ENCODE results near the gene NID2. TPM values are rescaled to one million over a fixed set of nuclear protein-coding genes. Genes with fewer than 3 reads are reported as not detected.

NID2 gene
- total RNA-seq, 2 donors from 2014 or later, result 0.19 to 0.24 TPM

- peaks cover 36% of the 10 kb centered on the region for H3K27me3 Mint-ChIP-seq (ENCODE audit: low read depth)
- H3K27ac Mint-ChIP-seq, result no peak overlapping the region
- no peak overlapping the region for H3K4me3 Mint-ChIP-seq
- H3K9me3 Mint-ChIP-seq, result no peaks in the 10 kb centered on the region
- DNase-seq (no peak), ATAC-seq (replicated peaks in 1 of 2) (no peak)
- no peaks in the 10 kb centered on the region for H3K4me1 Mint-ChIP-seq (ENCODE audit: low read depth)
- no peaks in the 10 kb centered on the region for H3K36me3 Mint-ChIP-seq (ENCODE audit: insufficient read depth in 2 of 2)
Measured at GRCh38 chr14:52059649-52060048, 9.2 kb downstream of the NID2 start.

- H3K9me3 Mint-ChIP-seq, result no peaks in the 10 kb centered on the region
- H3K4me3 Mint-ChIP-seq, result no peak overlapping the region
- H3K4me1 Mint-ChIP-seq (ENCODE audit: low read depth), result no peaks in the 10 kb centered on the region
- ATAC-seq (replicated peaks in 1 of 2) (no peak), DNase-seq (no peak)
- H3K36me3 Mint-ChIP-seq (ENCODE audit: insufficient read depth in 2 of 2), result no peaks in the 10 kb centered on the region
- peaks cover 37% of the 10 kb centered on the region for H3K27me3 Mint-ChIP-seq (ENCODE audit: low read depth)
- no peak overlapping the region for H3K27ac Mint-ChIP-seq
Measured at GRCh38 chr14:52058341-52058740, 10.5 kb downstream of the NID2 start.

- Mint-ChIP-seq H3K27ac (no peak overlapping the region), H3K4me1 (ENCODE audit: low read depth) (no peaks in the 10 kb centered on the region), H3K9me3 (no peaks in the 10 kb centered on the region), H3K27me3 (ENCODE audit: low read depth) (peaks cover 20% of the 10 kb centered on the region), H3K4me3 (no peak overlapping the region), H3K36me3 (ENCODE audit: insufficient read depth in 2 of 2) (no peaks in the 10 kb centered on the region)
- ATAC-seq (replicated peaks in 1 of 2) (no peak), DNase-seq (no peak)
Measured at GRCh38 chr14:52055167-52055566, 13.7 kb downstream of the NID2 start.

GRCh38 chr14:52054678-52055077, 14.2 kb downstream of the NID2 start:
- Mint-ChIP-seq H3K9me3 (no peaks in the 10 kb centered on the region), H3K27me3 (ENCODE audit: low read depth) (peaks cover 20% of the 10 kb centered on the region), H3K4me1 (ENCODE audit: low read depth) (no peaks in the 10 kb centered on the region), H3K4me3 (no peak overlapping the region), H3K36me3 (ENCODE audit: insufficient read depth in 2 of 2) (no peaks in the 10 kb centered on the region), H3K27ac (no peak overlapping the region)
- no peak for DNase-seq
- no peak for ATAC-seq (replicated peaks in 1 of 2)

- H3K27me3 Mint-ChIP-seq (ENCODE audit: low read depth), result peaks cover 9% of the 10 kb centered on the region
- H3K36me3 Mint-ChIP-seq (ENCODE audit: insufficient read depth in 2 of 2), result no peaks in the 10 kb centered on the region
- ATAC-seq (replicated peaks in 1 of 2), result no peak
- no peak for DNase-seq
- no peaks in the 10 kb centered on the region for H3K4me1 Mint-ChIP-seq (ENCODE audit: low read depth)
- no peak overlapping the region for H3K4me3 Mint-ChIP-seq
- no peaks in the 10 kb centered on the region for H3K9me3 Mint-ChIP-seq
- H3K27ac Mint-ChIP-seq, result no peak overlapping the region
Measured at GRCh38 chr14:52053044-52053443, 15.8 kb downstream of the NID2 start.

GRCh38 chr14:52052288-52052943, 16.4 kb downstream of the NID2 start:
- ATAC-seq (replicated peaks in 1 of 2), result no peak
- DNase-seq, result no peak
- Mint-ChIP-seq H3K36me3 (ENCODE audit: insufficient read depth in 2 of 2) (no peaks in the 10 kb centered on the region), H3K4me1 (ENCODE audit: low read depth) (peaks cover 1% of the 10 kb centered on the region), H3K27ac (no peak overlapping the region), H3K9me3 (no peaks in the 10 kb centered on the region), H3K4me3 (no peak overlapping the region), H3K27me3 (ENCODE audit: low read depth) (peaks cover 9% of the 10 kb centered on the region)

GRCh38 chr14:52051871-52052270, 17.0 kb downstream of the NID2 start:
- peaks cover 7% of the 10 kb centered on the region for H3K4me1 Mint-ChIP-seq (ENCODE audit: low read depth)

GRCh38 chr14:52051251-52051650, 17.6 kb downstream of the NID2 start:
- DNase-seq, result no peak
- H3K4me3 Mint-ChIP-seq, result no peak overlapping the region
- peaks cover 9% of the 10 kb centered on the region for H3K27me3 Mint-ChIP-seq (ENCODE audit: low read depth)
- no peak overlapping the region for H3K27ac Mint-ChIP-seq
- no peaks in the 10 kb centered on the region for H3K9me3 Mint-ChIP-seq
- no peak for ATAC-seq (replicated peaks in 1 of 2)
- no peaks in the 10 kb centered on the region for H3K36me3 Mint-ChIP-seq (ENCODE audit: insufficient read depth in 2 of 2)
- peaks cover 10% of the 10 kb centered on the region for H3K4me1 Mint-ChIP-seq (ENCODE audit: low read depth)

More at GRCh38 chr14:52051871-52052270, 17.0 kb downstream of the NID2 start:
- ATAC-seq (replicated peaks in 1 of 2) (no peak), DNase-seq (no peak)
- Mint-ChIP-seq H3K36me3 (ENCODE audit: insufficient read depth in 2 of 2) (no peaks in the 10 kb centered on the region), H3K4me3 (no peak overlapping the region), H3K9me3 (no peaks in the 10 kb centered on the region), H3K27ac (no peak overlapping the region), H3K27me3 (ENCODE audit: low read depth) (peaks cover 9% of the 10 kb centered on the region)

GRCh38 chr14:52049721-52050588, 18.9 kb downstream of the NID2 start:
- DNase-seq (no peak), ATAC-seq (replicated peaks in 1 of 2) (no peak)
- no peak overlapping the region for H3K4me3 Mint-ChIP-seq
- H3K36me3 Mint-ChIP-seq (ENCODE audit: insufficient read depth in 2 of 2), result no peaks in the 10 kb centered on the region
- H3K27ac Mint-ChIP-seq, result no peak overlapping the region
- H3K27me3 Mint-ChIP-seq (ENCODE audit: low read depth), result peaks cover 4% of the 10 kb centered on the region
- peaks cover 23% of the 10 kb centered on the region for H3K4me1 Mint-ChIP-seq (ENCODE audit: low read depth)
- H3K9me3 Mint-ChIP-seq, result no peaks in the 10 kb centered on the region

GRCh38 chr14:52049271-52049670, 19.6 kb downstream of the NID2 start:
- no peaks in the 10 kb centered on the region for H3K36me3 Mint-ChIP-seq (ENCODE audit: insufficient read depth in 2 of 2)
- ATAC-seq (replicated peaks in 1 of 2) (no peak), DNase-seq (no peak)
- peaks cover 25% of the 10 kb centered on the region for H3K4me1 Mint-ChIP-seq (ENCODE audit: low read depth)
- H3K27ac Mint-ChIP-seq, result no peak overlapping the region
- no peaks in the 10 kb centered on the region for H3K9me3 Mint-ChIP-seq
- no peak overlapping the region for H3K4me3 Mint-ChIP-seq
- no peaks in the 10 kb centered on the region for H3K27me3 Mint-ChIP-seq (ENCODE audit: low read depth)

GRCh38 chr14:52048641-52049204, 20.1 kb downstream of the NID2 start:
- Mint-ChIP-seq H3K4me1 (ENCODE audit: low read depth) (peaks cover 28% of the 10 kb centered on the region), H3K27ac (no peak overlapping the region), H3K27me3 (ENCODE audit: low read depth) (no peaks in the 10 kb centered on the region), H3K36me3 (ENCODE audit: insufficient read depth in 2 of 2) (no peaks in the 10 kb centered on the region), H3K4me3 (no peak overlapping the region), H3K9me3 (no peaks in the 10 kb centered on the region)
- ATAC-seq (replicated peaks in 1 of 2) (no peak), DNase-seq (no peak)

GRCh38 chr14:52048116-52048515, 20.7 kb downstream of the NID2 start:
- Mint-ChIP-seq H3K36me3 (ENCODE audit: insufficient read depth in 2 of 2) (no peaks in the 10 kb centered on the region), H3K4me3 (no peak overlapping the region), H3K27ac (no peak overlapping the region), H3K27me3 (ENCODE audit: low read depth) (no peaks in the 10 kb centered on the region), H3K9me3 (no peaks in the 10 kb centered on the region), H3K4me1 (ENCODE audit: low read depth) (peaks cover 29% of the 10 kb centered on the region)
- DNase-seq (no peak), ATAC-seq (replicated peaks in 1 of 2) (no peak)

- H3K4me3 Mint-ChIP-seq, result no peak overlapping the region
- DNase-seq (no peak), ATAC-seq (replicated peaks in 1 of 2) (no peak)
- peaks cover 29% of the 10 kb centered on the region for H3K4me1 Mint-ChIP-seq (ENCODE audit: low read depth)
- H3K27me3 Mint-ChIP-seq (ENCODE audit: low read depth), result no peaks in the 10 kb centered on the region
- H3K9me3 Mint-ChIP-seq, result no peaks in the 10 kb centered on the region
- H3K27ac Mint-ChIP-seq, result no peak overlapping the region
- H3K36me3 Mint-ChIP-seq (ENCODE audit: insufficient read depth in 2 of 2), result no peaks in the 10 kb centered on the region
Measured at GRCh38 chr14:52046376-52046917, 22.4 kb downstream of the NID2 start.
